ENCODE data around the gene FSIP2. TPM values are rescaled to one million over a fixed set of nuclear protein-coding genes. Genes with fewer than 3 reads are reported as not detected.

Gene FSIP2
- total RNA-seq, 2 donors from 2014 or later = 0.14 to 0.19 TPM

DNA sequence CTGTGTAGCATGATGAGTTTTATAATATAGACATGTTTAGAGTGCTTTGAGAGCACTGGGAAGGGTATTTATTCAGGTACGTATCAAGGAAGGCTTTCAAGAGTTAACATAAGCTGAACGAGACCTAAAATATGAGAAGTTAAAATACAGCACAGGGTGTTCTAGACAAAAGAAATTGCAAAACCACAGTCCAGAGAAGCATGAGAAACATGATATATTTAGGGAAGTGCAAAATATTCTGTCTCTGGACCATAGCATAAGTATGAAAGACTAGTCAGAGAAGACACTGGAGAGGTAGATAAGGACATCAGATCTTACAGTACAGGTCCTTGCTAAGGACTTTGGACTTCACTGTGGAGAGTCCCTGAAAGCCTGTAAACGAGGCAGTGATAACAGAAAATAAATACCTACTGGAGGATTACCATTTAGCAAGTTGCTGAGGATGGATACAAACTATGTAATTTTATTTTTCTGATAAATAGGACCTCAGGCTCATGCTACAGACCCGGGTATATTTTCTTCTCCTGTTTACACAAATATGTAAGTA is 43.7 kb downstream of the FSIP2 start:
- no peaks in the 10 kb centered on the region for H3K27me3 Mint-ChIP-seq (ENCODE audit: low read depth)
- DNase-seq (no peak), ATAC-seq (replicated peaks in 1 of 2) (no peak)
- peaks cover 0 to 2% of the 10 kb centered on the region in 2 donors for H3K36me3 Mint-ChIP-seq (ENCODE audit: insufficient read depth in 2 of 2)
- no peaks in the 10 kb centered on the region for H3K4me1 Mint-ChIP-seq (ENCODE audit: low read depth)
- no peak overlapping the region for H3K27ac Mint-ChIP-seq
- peaks cover 0 to 2% of the 10 kb centered on the region in 2 donors for H3K9me3 Mint-ChIP-seq
- H3K4me3 Mint-ChIP-seq = no peak overlapping the region

DNA sequence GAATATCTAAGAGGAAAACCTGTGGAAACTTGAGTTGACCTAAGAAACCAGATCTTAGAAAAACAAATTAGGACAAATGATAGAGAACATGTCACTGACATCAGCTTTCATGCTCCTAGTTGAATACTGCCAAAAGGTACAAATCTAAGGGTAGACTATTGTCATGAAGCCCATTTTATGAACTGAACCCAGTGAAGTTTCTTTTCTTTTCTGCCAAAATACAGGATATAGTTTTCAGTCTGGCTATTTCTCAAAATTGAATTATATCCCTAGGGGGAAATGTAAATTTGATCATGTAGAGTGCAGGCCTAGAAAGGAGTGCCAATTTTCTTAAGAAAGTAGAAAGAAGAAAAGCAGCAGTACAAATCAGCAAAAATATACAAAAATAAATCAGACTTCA is 46.6 kb downstream of the FSIP2 start:
- no peaks in the 10 kb centered on the region for H3K27me3 Mint-ChIP-seq (ENCODE audit: low read depth)
- no peak for ATAC-seq (replicated peaks in 1 of 2)
- no peak overlapping the region for H3K4me3 Mint-ChIP-seq
- H3K36me3 Mint-ChIP-seq (ENCODE audit: insufficient read depth in 2 of 2) = peaks cover 0 to 2% of the 10 kb centered on the region in 2 donors
- no peaks in the 10 kb centered on the region for H3K4me1 Mint-ChIP-seq (ENCODE audit: low read depth)
- no peak overlapping the region for H3K27ac Mint-ChIP-seq
- no peak for DNase-seq
- H3K9me3 Mint-ChIP-seq = peaks cover 0 to 2% of the 10 kb centered on the region in 2 donors

DNA sequence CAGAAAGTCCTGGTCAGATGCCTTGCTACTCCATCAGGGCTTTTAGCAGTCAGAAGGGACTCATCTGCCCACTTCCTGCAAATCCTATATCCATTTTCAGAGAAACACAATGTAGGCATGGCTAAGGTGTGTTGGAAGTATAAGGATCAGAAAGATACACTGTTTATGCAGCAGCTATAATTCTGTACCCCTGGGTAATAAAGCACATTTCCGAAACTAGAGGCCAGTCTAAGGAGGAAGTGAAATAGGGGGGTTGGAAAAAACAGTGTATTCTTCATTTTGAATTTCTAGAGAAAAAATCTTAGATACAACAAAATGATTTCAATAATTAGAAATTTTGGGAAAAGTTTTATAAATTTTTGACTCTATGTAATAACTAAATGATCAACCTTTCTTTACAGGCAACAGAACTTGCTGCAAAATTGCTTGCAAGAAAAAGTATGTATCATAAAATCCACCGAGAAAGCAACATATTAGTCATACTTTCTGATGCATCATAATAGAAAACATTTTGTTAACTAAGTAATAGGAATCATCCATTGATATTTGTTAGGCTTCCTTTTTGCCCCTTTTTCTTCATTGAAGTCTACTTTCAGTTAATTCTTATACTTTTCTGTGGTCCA is 47.4 kb downstream of the FSIP2 start:
- ATAC-seq (replicated peaks in 1 of 2) (no peak), DNase-seq (no peak)
- H3K4me3 Mint-ChIP-seq = no peak overlapping the region
- no peaks in the 10 kb centered on the region for H3K4me1 Mint-ChIP-seq (ENCODE audit: low read depth)
- no peak overlapping the region for H3K27ac Mint-ChIP-seq
- H3K27me3 Mint-ChIP-seq (ENCODE audit: low read depth) = no peaks in the 10 kb centered on the region
- peaks cover 0 to 2% of the 10 kb centered on the region in 2 donors for H3K36me3 Mint-ChIP-seq (ENCODE audit: insufficient read depth in 2 of 2)
- H3K9me3 Mint-ChIP-seq = peaks cover 0 to under 1% of the 10 kb centered on the region in 2 donors

DNA sequence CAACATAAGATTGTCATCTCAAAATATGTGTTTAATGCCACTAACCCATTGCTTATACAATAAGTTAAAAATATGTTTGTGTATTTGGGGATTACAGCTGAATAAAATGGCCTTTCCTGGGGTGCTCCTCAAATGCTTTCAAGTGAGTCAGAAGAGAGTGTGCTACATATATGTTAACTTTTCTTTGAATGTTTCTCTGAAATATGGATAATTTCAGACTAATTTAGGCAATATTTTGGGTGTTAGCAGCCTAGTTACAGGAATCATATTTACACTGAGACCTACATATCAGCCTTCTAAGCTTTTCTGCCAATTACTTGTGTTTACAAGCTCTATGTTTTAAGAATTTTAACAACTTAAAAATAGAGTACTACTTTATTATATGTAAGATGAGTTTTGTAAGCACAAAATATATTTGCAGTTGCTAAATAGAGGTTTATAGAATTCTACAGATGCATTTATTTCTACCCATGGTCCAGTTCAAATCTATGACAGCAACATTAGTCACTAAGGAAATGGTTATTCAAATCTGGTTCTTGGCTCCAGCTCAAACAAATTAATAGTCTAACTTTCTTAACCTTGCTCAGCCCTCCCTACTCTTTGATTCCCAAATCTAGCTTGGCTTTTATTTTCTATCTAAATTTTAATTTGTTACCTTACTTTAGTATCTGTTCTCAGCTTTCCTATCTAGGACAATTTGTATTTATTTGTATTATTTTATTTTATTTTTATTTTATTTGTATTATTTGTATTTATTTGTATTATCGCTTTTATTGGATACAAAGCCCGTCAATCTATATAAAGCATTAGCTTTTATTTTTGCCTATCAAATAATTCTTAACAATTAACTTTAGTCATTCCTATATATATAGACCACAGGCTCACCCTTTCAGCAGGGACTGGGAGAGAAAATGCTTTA is 48.9 kb downstream of the FSIP2 start:
- Mint-ChIP-seq H3K4me3 (no peak overlapping the region), H3K9me3 (no peaks in the 10 kb centered on the region), H3K36me3 (ENCODE audit: insufficient read depth in 2 of 2) (no peaks in the 10 kb centered on the region), H3K4me1 (ENCODE audit: low read depth) (no peaks in the 10 kb centered on the region), H3K27me3 (ENCODE audit: low read depth) (no peaks in the 10 kb centered on the region), H3K27ac (no peak overlapping the region)
- ATAC-seq (replicated peaks in 1 of 2) (no peak), DNase-seq (no peak)

DNA sequence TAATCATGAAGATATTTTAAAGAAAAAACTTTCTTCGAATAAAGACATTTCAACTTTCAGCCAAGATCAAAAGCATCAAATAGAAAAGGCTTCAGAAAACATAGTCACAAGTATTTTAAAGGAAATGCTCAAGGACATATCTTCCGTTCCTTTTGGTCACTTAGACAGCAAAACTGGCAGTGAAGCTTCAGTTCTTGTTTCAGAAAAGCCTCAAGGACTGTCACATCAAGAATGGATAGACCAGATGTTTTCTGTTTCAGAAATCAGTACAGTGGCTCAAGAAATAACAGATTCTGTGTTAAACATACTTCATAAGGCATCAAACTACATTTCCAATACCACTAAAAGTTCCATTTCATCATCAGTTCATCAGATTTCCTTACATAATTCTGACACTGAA is 51.8 kb downstream of the FSIP2 start:
- no peaks in the 10 kb centered on the region for H3K36me3 Mint-ChIP-seq (ENCODE audit: insufficient read depth in 2 of 2)
- ATAC-seq (replicated peaks in 1 of 2) (no peak), DNase-seq (no peak)
- no peak overlapping the region for H3K4me3 Mint-ChIP-seq
- H3K9me3 Mint-ChIP-seq = peaks cover 0 to 1% of the 10 kb centered on the region in 2 donors
- H3K4me1 Mint-ChIP-seq (ENCODE audit: low read depth) = no peaks in the 10 kb centered on the region
- H3K27me3 Mint-ChIP-seq (ENCODE audit: low read depth) = no peaks in the 10 kb centered on the region
- H3K27ac Mint-ChIP-seq = no peak overlapping the region

DNA sequence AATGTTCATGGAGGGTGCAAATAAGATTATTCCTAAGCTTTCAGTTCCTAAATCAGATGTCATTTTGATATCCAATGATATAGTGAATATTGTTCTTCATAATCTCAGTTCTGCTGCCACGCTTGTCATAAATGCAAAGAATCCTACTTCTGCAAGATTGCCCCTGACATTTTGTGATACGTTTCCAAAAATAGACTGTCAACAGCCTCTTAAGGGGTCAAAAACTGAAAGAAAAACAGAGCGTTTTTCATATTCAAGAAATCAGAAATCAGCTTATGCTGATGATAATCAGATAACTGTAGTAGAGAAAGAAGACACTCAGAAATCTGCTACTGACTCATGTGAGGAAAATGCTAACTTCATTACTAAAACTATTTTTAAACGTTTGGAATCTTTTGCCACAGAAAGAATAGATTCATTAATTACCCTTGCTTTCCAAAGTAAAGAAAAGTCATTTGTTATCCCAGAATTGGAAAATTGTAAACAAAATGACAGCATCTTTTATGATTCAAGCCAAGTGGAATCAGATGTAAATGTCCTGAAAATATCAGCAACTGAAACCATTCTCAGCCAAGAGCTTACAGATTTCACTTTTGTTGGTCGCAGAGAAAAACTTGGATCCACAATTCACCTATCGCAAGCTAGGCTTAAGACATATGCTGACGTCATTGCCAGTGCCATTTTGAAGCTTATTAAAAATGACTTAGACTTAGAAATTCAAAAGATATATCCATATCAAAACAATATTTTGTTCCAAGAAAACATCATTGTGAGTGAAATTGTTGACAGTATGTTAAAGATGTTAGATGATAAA is 55.1 kb downstream of the FSIP2 start:
- ATAC-seq (replicated peaks in 1 of 2) = no peak
- no peaks in the 10 kb centered on the region for H3K27me3 Mint-ChIP-seq (ENCODE audit: low read depth)
- DNase-seq = no peak

DNA sequence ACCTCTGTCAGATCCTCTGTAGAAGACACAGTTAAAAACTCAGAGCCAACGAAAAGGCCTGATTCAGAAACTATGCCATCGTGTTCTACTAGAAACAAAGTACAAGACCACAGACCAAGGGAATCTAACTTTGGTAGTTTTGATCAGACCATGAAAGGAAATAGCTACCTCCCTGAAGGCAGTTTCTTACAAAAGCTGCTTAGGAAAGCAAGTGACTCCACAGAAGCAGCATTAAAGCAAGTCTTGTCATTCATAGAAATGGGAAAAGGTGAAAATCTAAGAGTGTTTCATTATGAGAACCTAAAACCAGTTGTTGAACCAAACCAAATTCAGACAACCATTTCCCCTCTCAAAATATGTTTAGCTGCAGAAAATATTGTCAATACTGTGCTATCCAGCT is 58.2 kb downstream of the FSIP2 start:
- H3K4me1 Mint-ChIP-seq (ENCODE audit: low read depth) = peaks cover 5% of the 10 kb centered on the region
- H3K4me3 Mint-ChIP-seq = no peak overlapping the region
- H3K36me3 Mint-ChIP-seq (ENCODE audit: insufficient read depth in 2 of 2) = no peaks in the 10 kb centered on the region
- no peak for DNase-seq
- no peak overlapping the region for H3K27ac Mint-ChIP-seq
- ATAC-seq (replicated peaks in 1 of 2) = peak; percentile 62 to 67
- peaks cover 0 to 3% of the 10 kb centered on the region in 2 donors for H3K9me3 Mint-ChIP-seq
- no peaks in the 10 kb centered on the region for H3K27me3 Mint-ChIP-seq (ENCODE audit: low read depth)

More for the DNA sequence above, 55.1 kb downstream of the FSIP2 start:
- H3K4me1 Mint-ChIP-seq (ENCODE audit: low read depth) = peaks cover 5% of the 10 kb centered on the region
- peaks cover 0 to 3% of the 10 kb centered on the region in 2 donors for H3K9me3 Mint-ChIP-seq
- no peak overlapping the region for H3K4me3 Mint-ChIP-seq
- no peaks in the 10 kb centered on the region for H3K36me3 Mint-ChIP-seq (ENCODE audit: insufficient read depth in 2 of 2)
- no peak overlapping the region for H3K27ac Mint-ChIP-seq

DNA sequence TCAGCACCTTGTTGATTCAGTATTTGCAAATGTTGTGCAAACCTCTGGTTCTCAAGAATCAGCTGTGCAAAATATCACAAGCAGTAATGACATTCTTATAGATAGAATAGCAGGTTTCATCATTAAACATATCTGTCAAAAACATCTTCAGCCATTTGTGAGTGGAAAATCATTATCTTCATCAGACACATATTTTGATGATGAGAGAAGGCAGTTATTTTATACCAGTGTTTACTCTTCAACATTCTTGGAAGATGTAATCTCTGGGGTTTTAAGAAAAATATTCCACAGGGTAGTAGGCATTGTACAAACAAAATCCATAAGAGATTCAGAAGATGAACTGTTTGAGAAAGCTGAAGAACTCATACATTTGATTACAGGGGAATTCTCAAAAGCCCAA is 64.3 kb downstream of the FSIP2 start:
- Mint-ChIP-seq H3K27me3 (ENCODE audit: low read depth) (no peaks in the 10 kb centered on the region), H3K36me3 (ENCODE audit: insufficient read depth in 2 of 2) (no peaks in the 10 kb centered on the region), H3K27ac (no peak overlapping the region), H3K4me3 (no peak overlapping the region), H3K4me1 (ENCODE audit: low read depth) (no peaks in the 10 kb centered on the region), H3K9me3 (peaks cover 1 to 4% of the 10 kb centered on the region in 2 donors)
- ATAC-seq (replicated peaks in 1 of 2) = no peak
- DNase-seq = no peak

DNA sequence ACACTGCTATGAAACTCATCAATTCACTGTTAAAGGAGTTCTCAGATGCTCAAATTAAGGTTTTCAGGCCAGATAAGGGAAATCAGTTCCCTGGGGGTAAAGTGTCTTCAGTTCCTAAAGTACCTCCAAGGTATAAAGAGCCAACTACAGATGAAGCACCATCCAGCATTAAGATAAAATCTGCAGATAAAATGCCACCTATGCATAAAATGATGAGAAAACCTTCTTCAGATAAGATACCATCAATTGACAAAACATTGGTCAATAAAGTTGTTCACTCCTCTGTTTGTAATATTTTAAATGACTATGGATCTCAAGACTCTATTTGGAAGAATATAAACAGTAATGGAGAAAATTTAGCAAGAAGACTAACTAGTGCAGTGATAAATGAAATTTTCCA is 68.2 kb downstream of the FSIP2 start:
- Mint-ChIP-seq H3K4me1 (ENCODE audit: low read depth) (no peaks in the 10 kb centered on the region), H3K9me3 (peaks cover 3 to 4% of the 10 kb centered on the region in 2 donors), H3K27me3 (ENCODE audit: low read depth) (no peaks in the 10 kb centered on the region), H3K4me3 (no peak overlapping the region), H3K27ac (no peak overlapping the region), H3K36me3 (ENCODE audit: insufficient read depth in 2 of 2) (no peaks in the 10 kb centered on the region)
- ATAC-seq (replicated peaks in 1 of 2) = no peak
- DNase-seq = no peak

DNA sequence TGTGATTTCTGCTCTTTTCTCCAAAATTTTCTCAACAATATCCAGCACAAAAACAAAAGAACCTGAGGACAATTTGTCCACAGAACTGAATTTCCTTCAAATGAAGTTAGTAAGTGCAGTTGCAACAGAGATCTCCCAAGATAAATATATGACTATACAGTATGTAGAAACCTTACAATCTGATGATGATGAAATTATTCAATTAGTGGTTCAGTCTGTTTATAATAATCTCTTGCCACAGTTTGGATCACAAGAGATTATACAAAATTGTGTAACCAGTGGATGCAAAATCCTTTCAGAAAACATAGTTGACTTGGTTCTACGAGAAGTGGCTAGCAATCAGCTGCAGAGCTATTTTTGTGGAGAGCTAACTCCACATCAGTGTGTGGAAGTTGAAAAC is 68.7 kb downstream of the FSIP2 start:
- Mint-ChIP-seq H3K4me3 (no peak overlapping the region), H3K27ac (no peak overlapping the region), H3K27me3 (ENCODE audit: low read depth) (no peaks in the 10 kb centered on the region), H3K4me1 (ENCODE audit: low read depth) (no peaks in the 10 kb centered on the region), H3K36me3 (ENCODE audit: insufficient read depth in 2 of 2) (no peaks in the 10 kb centered on the region), H3K9me3 (peaks cover 3 to 4% of the 10 kb centered on the region in 2 donors)
- DNase-seq (no peak), ATAC-seq (replicated peaks in 1 of 2) (no peak)

DNA sequence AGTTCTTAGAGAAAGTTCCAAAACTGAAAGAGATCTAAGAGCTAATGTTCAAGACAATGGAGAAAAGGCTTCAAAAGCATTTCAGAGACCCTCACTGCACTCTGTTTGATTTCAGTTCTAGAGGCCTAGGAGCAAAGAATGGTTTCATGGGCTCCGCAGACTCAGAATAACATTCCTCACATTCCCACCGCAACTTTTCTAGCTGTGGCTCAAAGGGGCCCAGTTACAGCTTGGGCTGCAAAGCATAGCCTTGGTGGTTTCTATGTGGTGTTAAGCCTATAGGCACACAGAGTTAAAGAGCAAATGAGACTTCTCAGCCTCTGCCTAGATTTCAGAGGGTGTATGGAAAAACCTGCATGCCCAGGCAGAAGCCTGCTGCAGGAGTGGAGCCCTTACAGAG is 73.0 kb downstream of the FSIP2 start:
- H3K4me3 Mint-ChIP-seq = no peak overlapping the region
- no peak overlapping the region for H3K27ac Mint-ChIP-seq
- H3K27me3 Mint-ChIP-seq (ENCODE audit: low read depth) = no peaks in the 10 kb centered on the region
- DNase-seq (no peak), ATAC-seq (replicated peaks in 1 of 2) (no peak)
- peaks cover 6% of the 10 kb centered on the region in 2 donors for H3K9me3 Mint-ChIP-seq
- H3K36me3 Mint-ChIP-seq (ENCODE audit: insufficient read depth in 2 of 2) = peaks cover under 1% of the 10 kb centered on the region in 2 donors
- H3K4me1 Mint-ChIP-seq (ENCODE audit: low read depth) = no peaks in the 10 kb centered on the region

DNA sequence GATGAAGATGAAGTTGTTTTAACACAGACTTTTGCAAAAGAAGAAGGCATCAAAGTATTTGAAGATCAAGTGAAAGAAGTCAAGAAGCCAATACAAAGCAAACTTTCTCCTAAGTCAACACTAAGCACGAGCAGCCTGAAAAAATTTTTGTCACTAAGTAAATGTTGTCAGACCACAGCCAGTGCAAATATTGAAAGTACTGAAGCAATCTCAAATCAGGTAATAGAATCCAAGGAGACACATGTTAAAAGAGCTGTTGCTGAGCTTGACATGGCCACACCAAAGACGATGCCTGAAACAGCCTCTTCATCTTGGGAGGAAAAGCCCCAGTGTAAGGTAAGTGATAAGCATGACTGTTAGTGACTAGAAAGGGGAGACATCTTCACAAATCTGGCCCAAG is 75.1 kb downstream of the FSIP2 start:
- no peak overlapping the region for H3K27ac Mint-ChIP-seq

DNA sequence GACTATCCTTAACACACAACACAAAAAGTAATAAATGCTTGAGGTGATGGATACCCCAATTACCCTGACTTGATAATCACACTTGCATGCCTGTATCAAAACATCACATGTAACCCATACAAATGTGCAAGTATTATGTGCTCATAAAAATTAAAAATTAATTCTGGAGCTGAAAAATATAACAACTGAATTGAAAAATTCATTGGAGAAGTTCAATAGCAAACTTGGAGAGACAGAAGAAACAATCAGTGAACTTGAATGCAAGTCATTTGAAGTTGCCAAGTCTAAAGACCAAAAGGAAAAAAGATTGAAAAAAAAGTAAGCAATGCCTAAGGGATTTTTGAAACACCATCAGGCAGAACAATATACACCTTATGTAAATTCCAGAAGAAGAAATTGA is 79.4 kb downstream of the FSIP2 start:
- no peak overlapping the region for H3K27ac Mint-ChIP-seq
- H3K27me3 Mint-ChIP-seq (ENCODE audit: low read depth) = no peaks in the 10 kb centered on the region
- peaks cover 3 to 7% of the 10 kb centered on the region in 2 donors for H3K36me3 Mint-ChIP-seq (ENCODE audit: insufficient read depth in 2 of 2)
- no peak overlapping the region for H3K4me3 Mint-ChIP-seq
- no peak for ATAC-seq (replicated peaks in 1 of 2)
- no peak for DNase-seq
- H3K4me1 Mint-ChIP-seq (ENCODE audit: low read depth) = no peaks in the 10 kb centered on the region
- H3K9me3 Mint-ChIP-seq = peaks cover 15 to 17% of the 10 kb centered on the region in 2 donors

More for the DNA sequence above, 75.1 kb downstream of the FSIP2 start:
- Mint-ChIP-seq H3K4me1 (ENCODE audit: low read depth) (no peaks in the 10 kb centered on the region), H3K4me3 (no peak overlapping the region), H3K27me3 (ENCODE audit: low read depth) (no peaks in the 10 kb centered on the region), H3K9me3 (peaks cover 14 to 15% of the 10 kb centered on the region in 2 donors), H3K36me3 (ENCODE audit: insufficient read depth in 2 of 2) (peaks cover 3 to 5% of the 10 kb centered on the region in 2 donors)
- ATAC-seq (replicated peaks in 1 of 2) (no peak), DNase-seq (no peak)

Data from activated T-cell treated with anti-CD3 and anti-CD28 coated beads, Interleukin-2, amount 50 U/mL, for 72 hours (primary cell).